GM15510 (cell line): ENCODE results near the gene SCN10A.

Experiments
- POLR2A ChIP-seq: IDR thresholded peaks from 3 replicates; pipeline ENCODE4 v1.6.1; 2011; ENCODE audit warnings: borderline replicate concordance; ENCODE audit not compliant: insufficient read length; ENCODE audit errors: extremely low read depth

Gene SCN10A

DNA sequence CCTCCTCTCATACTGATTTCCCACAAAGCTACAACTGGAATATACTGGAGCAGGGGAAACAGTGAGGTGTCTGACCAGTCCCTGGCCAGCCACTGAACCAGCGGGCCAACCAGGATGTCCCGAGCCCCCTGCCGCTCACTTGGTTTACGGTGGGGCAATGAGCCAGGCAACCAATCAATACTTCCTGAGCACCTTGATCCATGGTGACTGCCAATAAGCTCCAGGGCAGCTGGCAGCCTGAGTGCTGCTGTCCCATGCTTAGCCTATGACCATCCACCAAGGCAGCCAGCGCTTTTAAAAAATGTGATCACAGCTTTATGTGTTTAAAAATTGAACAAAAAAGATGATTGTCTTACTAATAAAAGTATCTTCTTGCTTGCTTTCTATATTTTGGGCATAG lies 4.2 kb downstream of the SCN10A start:
- TF ChIP-seq POLR2A = no peak

DNA sequence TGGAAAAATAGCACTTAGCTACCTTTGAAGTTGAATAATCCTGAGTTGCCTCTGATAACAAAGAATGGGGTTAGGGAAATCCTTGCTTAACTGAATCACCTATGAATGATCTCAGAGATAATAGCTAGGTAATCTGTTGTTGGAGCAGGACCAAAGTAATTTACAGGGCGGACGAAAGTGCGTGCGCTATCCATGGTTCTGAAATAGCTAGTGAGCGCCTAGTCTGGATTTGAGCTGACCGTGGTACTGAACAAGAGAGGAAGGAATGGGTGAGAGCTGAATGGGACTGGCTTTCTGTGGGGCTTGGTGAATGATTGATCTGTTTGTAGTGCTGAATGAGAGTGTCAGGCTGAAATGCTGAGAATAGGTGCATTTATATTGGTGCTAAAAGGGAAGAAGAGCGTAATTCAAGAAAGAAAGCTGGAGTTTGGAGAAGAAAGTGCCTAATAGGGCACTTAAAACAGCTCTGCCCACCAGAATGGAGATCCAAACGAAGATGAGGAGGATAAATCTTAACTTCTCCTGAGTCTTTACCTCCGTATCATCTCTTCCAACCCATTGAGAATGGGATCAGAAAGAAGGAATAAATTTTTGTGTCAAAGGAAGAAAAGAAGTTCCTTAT lies 10.1 kb downstream of the SCN10A start:
- TF ChIP-seq POLR2A = no peak

DNA sequence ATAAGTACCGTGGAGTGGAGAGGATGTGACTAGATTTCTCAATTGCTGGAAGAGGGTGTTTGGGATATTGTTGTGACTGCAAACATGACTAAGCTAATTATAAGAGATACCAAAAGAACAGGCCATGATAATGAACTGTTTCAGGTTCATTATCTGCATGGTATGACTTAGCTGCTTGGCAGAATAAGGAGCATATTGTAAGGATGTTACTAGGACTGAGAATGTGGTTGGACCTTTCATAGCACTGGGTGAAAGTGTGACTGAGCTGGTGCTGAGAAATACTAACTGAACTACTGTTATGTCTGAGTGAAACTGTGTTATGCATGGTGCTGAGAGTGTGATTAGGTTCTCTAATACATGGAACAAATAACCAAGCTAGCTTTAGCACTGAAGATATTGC lies 11.0 kb downstream of the SCN10A start:
- TF ChIP-seq POLR2A = no peak

DNA sequence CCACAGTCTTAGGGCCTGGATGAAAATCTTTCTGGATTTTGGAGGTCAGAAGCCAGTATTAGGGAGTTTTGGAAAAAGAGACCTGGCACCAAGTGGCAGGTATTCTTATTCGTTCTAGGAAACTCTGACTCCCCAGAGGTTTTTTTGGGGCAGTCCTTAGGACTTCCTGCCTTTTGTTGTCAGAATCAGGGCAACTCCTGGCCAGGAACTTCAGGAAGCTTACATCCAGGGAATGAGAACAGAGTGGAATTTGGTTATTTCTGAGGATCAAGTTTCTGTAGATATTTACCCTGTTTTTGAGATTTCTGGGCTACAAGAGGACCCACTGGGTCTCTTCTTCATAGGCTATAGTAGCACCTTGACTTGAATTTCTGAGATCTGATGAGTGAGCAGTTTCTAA lies 15.5 kb downstream of the SCN10A start:
- TF ChIP-seq POLR2A = no peak

DNA sequence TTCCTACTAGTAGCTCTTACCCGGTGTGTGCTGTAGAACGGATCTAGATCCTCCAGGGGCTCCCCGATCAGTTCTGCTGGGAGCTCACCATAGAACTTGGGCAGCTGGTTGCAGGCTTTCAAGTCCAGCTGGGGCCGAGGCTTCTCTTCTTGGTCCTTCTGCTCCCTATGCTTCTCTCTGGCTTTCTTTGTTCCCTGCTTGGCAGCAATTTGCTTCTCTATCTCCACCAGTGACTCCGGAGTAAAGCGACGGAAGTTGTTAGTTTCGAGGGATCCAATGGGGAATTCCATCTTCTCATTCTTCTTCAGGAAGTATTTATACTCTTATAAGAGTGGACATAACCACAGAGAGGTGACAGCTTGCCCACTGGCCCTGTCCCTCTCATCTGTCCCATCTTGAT lies 22.3 kb downstream of the SCN10A start:
- TF ChIP-seq POLR2A = no peak

DNA sequence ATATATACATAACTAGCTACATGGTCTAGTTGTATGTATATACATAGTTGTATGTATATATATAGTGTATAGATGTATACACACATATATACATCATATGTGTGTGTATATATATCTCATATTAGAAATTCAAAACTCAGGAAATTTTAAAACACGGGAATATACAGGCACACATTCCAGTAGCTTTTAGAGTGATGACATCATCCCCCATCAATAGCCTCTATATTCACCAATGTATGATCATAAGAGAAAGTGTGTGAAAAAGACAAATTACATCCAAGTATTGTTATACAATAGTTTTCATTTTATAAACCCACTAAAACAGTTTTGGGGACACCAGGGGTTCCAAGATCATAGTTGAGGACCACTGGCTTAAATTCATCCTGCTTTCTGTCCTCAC lies 23.0 kb downstream of the SCN10A start:
- no peak for TF ChIP-seq POLR2A

DNA sequence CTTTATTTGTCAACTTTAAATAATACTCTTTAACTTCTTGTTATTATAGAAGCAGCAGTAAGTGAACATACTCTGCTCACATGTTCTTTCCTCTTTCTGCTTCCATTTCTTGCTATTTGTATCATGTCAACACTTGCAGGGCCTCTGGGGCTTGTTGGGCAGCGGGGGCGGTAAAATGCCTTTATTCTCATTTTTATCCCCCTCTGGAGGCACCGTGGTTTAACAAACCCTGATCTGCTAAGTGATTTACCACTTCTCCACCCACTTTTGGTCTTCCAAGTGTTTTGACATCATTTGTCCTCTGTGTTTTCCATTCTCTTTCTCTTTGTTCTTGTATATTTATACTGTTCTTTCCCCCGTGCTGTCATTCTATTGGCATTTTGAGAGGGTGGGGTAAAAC lies 33.9 kb downstream of the SCN10A start:
- no peak for TF ChIP-seq POLR2A

DNA sequence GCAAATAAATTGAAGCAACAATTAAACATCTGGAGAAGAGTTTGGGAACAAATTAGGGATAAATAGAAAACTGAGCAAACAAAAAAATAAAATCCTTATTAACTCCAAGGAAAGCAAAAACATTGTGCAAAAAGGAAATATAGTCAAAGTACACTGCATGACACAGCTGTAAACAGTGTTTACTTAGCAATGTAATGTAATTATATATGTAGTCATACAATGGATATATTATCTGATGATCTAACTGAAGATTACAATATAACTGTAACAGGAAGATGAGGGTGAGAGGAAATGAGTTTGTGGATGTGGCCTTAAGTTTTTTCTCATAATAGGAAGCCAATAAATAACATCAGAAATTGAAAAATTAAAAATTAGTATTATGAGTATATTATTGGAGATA lies 42.5 kb downstream of the SCN10A start:
- TF ChIP-seq POLR2A = no peak

DNA sequence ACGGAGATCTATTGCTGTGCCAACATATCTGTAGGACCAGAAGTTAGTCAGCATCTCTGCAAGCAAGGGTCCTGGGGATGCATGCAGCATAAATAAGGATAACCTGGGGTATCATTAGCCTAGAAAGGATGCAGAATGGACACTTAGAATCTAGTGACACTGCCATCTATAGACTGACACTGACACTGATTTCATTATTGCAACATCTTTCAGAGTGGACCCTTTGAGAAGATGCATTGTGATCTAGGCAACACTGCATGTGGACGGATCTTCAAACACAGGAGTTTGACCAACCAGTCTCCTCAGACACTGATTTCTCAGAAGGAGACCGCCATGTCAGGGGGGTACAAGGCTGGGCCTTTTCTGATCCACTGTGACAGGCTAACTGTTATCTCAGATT lies 52.4 kb downstream of the SCN10A start:
- no peak for TF ChIP-seq POLR2A

DNA sequence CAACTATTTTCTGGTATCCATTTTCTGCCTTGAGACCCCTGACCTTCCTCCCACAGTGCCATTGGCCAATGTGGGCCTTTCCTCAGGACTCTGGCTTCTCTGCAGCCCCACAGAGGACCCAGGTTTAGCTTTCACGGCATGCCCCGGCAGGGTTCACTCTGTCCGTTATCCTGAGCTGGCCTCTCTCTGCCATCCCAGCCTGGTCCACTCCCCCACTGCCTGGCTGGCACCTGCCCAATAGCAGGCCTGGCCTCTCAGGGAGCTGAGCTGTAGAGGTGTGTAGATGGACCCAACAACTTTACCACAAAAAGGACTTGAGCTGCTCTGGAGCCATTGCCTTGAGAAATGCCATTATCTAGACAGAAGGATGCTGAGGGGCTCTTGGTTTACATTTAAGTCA lies 57.5 kb downstream of the SCN10A start:
- TF ChIP-seq POLR2A = no peak

DNA sequence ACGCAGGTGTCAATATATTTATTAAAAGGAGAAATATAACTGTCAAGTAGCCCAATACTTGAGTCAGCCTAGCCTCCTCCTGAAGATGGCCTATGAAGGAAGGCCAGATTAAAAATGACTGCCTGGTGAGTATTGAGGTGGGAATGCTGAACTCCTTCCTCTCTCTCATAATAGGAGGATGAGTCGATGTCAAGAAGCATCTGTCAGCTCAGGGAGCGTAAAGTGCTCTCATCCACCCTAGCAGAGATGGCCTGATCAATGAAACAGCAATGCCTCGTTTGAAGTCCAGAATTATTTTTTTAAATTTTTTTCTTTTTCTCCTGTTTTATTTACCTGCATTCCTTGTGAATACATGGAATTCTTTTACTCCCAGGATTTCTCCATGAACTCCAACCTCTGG lies 58.3 kb downstream of the SCN10A start:
- no peak for TF ChIP-seq POLR2A

DNA sequence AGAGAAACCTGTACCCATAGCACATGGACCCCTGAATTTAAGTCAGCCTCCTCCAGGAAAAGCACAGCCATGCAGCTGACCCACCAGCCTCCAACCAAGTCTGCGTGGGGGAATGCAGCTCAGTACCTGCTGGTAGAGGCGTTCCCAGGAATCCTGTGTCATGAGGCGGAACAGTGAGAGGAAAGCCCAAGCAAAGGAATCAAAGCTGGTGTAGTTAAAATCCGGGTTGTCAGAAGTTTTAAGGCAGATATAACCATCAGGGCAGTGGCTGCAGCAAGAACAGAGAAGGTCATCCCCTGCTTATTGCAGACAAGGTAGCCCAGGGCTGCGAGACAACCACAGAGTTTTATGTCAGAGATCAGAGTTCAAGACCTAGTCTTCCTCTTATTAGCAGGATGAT lies 59.1 kb downstream of the SCN10A start:
- no peak for TF ChIP-seq POLR2A

DNA sequence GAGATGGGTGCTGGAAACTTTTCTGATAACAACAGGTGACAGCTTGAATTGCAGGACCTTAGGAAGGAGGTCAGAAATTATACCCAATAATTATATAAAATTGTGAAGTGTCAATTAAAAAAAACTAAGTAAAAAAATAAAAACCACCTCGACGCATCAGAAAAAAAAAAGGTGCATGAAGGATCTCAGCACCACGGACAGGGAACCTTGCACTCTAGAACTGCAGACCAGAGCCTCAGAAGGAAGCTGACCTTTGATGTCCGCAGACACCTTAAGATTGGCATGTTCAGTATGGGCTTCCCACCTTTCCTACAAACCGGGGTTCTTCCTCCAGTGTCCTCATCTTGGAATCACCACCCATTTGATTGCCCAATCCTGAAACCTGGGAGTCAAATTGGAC lies 60.9 kb downstream of the SCN10A start:
- TF ChIP-seq POLR2A = no peak

DNA sequence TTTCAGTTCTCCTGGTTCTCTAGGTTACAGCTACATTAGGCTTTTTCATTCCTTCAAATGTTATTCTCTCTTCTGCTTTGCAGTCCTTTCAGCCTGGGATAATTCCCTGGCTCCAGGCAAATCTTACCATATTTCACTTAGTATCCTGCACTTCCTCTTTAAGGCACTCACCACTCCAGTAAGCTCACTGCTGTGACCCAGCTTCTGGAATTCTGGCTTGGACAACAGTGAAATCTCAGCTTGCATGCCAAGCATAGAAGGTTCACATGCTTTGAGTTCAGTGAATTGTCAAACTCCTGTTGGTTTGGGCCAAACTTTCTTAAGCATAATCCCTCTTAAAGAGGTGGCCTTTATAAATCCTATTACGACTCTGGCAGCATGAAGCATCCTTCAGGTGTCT lies 69.4 kb downstream of the SCN10A start:
- no peak for TF ChIP-seq POLR2A

DNA sequence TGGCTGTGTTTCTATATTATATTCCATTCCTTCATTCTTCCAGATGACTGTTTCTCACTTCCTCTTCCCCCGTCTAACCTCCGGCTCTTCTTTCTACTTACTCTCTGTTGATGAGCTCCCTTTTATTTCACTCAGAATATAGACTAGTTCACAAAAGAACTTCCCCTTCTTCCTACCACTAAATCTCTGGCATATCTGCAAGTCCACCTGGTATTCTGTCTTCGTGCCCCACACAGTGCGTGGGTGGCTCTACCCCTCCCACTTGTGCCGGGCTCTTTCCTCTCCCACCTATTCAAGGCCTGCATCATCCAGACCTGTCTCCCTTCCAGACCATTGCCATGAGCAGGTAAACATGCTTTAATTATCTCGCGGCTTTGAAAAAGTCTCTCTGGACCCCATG lies 73.0 kb downstream of the SCN10A start:
- no peak for TF ChIP-seq POLR2A

DNA sequence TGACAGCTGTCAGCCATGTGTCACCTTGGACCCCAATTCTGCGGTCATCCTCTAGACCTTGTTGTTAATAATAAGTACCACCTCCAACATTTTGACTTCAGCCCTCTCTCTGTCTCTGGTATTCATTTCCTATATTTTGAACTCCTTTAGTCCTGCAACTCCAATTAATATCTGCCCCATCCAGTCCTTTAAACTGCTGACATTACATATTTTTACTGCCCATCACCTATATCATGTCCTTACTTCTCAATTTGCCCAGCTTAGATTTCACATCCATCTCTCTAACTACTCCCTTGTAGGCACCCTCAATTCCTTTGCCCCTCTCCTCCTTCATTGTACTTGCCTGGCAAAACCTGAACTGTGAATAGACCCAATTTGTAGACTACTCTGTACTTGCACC lies 73.5 kb downstream of the SCN10A start:
- TF ChIP-seq POLR2A = no peak

DNA sequence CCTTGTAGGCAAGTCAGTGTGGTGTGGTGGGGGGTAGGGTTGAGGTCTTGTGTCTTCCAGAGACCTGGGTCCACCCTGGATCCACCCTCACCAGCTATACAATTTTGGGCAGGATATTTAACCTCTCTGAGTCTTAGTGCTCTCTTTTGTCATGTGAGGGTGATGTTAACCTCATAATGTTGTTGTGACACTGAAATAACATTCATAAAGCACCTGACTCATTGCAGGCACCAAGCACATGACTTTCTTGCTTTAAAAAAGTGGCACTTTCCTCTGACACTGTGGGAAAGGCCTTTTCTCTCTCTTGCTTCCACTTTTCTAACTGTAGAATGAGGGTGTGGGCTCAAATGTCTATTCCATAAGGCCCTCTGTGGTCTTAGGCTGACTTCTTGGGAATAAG lies 75.5 kb downstream of the SCN10A start:
- no peak for TF ChIP-seq POLR2A

DNA sequence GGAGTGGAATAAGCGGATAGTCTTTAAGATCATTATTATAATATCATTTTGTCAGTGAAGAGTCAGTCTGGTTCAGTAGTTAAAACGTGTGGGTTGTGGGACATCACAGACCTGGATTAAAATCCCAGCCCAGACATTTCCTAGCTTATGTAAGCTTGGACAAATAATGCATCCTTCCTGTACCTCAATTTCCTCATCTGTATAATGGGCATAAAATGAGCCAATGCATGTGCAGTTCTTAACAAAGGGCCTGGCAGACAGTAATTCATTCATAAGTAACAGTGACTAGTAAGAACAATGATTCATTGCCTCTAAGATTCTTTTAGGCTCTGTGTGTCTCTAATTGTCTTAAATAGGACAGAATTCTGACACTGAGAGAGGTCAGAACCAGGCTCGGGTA lies 76.1 kb downstream of the SCN10A start:
- no peak for TF ChIP-seq POLR2A

DNA sequence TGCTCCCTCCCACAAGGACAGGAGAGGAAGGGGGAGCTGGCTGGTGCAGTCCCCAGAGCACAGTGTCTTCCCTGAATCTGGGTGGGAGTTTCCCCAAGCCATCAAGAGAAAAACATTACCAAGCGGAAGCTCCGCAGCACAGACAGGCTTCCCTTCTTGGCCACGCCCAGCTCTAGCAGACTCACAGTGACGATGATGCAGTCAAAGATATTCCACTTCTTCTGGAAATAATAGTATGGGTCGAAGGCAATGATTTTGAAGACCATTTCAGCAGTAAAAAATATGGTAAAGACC lies 76.7 kb downstream of the SCN10A start:
- no peak for TF ChIP-seq POLR2A
